ENCODE measurements around the gene NPPC. TPM values are rescaled to one million over a fixed set of nuclear protein-coding genes. Genes with fewer than 3 reads are reported as not detected.
"Not testable (repeated sequence)": the region's sequence is repeated elsewhere in the genome, so short reads cannot be mapped to it uniquely, and the experiment has no call there.

The NPPC gene
- total RNA-seq (ENCODE audit: insufficient read depth, low replicate concordance), result not detected

DNA sequence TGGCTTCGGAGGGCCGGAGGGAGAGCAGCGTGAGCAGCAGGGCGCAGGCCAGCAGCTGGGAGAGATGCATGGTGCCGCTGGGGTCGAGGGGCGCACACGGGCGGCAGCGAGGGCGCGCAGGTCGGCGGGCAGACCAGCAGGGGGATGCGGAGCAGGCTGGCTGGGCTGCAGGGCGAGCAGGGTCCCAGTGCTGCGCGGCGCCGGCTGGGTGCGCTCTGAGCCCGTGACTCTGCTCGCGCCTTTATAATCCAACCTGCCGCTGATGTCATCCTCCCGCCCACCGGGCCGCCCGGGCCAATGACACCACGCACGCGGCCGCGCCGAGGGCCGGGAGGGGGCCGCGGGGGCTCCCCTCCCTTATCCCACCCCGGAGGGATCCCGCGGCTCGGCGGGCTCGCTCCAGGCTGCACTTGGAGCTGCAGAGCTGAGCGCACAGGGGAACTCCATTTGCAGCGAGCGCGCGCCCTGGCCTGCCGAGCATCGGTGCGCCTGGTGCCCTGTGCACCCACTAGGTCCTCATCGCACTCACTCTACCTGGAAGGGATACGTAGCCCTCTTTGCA is at the start of gene NPPC:
Gene NPPC, minus strand, starts transcription at position 217 of the 562 bp plus-strand sequence. Its CDS starts 147 bp downstream, at position 70.
- peak; percentile 61 for DNase-seq (ENCODE audit: low spot score)

DNA sequence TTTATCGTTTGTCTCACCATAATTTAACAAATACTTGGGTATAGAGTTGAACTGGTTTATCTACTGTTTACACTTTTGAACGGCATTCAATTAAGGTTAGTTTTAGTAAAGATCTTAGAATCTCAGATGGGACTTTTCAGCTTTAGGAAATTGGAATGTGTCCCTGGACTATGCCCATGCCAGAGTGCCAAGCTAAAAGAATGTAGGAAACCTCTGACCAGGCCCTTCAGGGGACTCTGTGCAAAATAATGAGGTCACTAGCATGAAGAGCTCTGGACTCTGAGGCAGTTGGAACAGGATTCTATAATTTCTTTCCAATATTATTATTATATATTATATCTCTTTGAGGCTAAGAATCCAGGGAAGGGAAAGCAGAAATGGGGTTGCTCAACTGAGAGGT is 48.8 kb upstream of the NPPC start:
- no peak for DNase-seq (ENCODE audit: low spot score)

GRCh38 chr2:231970461-231970860 is 44.3 kb upstream of the NPPC start:
- DNase-seq (ENCODE audit: low spot score), result no peak

DNA sequence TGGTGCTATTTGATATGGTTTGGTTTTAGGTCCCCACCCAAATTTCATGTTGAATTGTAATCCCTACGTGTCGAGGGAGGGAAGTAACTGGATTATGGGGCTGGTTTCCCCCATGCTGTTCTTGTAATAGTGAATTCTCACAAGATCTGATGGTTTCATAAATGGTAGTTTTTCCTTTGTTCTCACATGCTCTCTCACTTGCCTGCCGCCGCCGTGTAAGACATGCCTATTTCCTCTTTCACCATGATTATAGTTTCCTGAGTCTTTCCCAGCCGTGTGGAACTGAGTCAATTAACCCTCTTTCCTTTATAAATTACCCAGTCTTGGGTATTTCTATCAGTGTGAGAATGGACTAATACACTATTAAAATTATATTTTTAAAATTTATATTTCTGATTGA is 42.6 kb upstream of the NPPC start:
- no peak for DNase-seq (ENCODE audit: low spot score)

- DNase-seq (ENCODE audit: low spot score), result no peak
These were observed 40.7 kb upstream of the NPPC start for GRCh38 chr2:231966886-231967285.

DNA sequence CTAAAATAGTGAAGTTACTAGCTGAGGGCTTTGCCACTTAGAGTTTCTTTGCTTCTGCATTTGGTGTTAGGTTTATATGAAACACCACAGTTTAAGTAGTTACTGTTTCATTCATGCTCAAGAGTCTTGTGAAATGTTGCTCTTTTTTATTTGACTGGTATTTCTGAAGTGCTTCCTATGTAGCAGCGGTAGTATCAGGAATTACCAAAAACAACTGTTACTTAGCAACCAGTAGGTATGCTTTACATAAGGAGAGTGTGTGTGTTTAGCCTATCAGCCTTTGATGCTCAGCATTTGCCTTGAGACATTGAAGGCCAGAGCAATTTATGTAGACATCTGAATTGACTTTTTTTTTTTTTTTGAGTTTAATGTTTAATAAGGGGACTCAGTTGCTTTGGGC is 38.9 kb upstream of the NPPC start:
- DNase-seq (ENCODE audit: low spot score), result no peak

DNA sequence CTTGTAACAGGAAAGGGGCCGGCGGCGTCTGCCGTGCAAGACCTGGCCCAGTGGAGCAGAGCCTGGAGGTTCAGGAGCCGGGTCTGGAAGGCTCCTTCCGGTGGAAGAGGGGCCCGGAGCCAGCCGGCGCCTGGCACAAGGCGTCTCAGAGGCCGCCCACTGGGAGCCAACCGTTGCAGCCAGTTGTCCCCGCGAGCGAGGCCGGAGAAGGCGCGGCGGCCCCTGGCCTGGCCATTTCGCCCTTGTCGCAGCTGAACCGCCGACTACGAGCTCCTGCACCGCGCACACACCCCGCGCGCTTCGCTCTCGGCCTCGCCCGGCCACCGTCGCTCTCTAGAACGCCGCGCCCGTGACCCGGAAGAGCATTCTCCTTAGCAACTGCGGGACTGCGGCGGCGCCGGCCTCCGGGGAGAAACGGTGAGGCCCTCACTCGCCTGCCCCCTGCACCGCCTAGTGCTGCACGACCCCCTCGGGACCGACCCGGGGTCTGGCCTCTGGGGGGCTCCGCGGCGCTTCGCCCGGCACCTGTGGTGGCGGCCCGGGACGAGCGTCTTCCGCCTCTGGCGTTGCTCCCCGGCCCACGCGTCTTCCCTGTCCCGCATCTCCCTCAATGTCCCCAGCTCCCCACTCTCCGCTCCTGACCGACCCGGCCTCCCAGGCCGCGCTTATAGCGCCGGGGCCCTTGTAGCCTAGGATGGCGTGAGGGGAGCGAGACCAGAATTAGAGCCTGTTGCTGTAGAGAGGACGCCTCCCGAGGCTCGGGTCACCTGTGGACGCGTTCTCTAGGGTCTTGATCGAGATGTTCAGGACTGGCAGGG is 35.4 kb upstream of the NPPC start, which contains the start of gene DIS3L2:
Gene DIS3L2, plus strand, starts transcription at position 365 of the 818 bp plus-strand sequence. CDS start 53,215 bp downstream, outside the sequence.
- peak; percentile 89 for DNase-seq (ENCODE audit: low spot score)

DNA sequence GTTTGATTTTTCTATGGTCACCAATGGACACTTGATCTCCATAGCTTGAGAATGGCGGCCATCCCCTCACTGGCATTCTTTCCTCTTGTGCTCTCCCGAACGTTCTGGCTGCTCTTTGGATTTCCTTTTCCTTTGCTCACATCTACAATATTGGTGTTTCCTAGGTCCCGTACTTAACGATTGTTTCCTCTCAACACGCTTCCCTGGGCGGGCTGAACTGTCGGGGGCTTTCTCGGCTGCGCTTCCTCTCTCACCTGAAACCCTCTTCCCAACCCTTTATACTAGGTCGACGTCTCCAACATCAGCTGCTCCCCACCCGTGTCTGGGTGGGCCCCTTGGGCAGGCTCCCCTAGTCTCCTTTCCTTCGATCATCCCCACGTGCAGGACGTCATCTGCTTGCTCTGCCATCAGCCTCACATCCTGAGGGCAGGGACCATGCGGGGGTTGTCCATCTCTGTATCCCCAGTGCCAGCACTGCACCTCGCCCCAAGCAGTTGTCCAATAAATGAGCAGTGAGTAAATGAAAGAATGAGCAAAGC is 34.7 kb upstream of the NPPC start:
- DNase-seq (ENCODE audit: low spot score), result no peak

DNA sequence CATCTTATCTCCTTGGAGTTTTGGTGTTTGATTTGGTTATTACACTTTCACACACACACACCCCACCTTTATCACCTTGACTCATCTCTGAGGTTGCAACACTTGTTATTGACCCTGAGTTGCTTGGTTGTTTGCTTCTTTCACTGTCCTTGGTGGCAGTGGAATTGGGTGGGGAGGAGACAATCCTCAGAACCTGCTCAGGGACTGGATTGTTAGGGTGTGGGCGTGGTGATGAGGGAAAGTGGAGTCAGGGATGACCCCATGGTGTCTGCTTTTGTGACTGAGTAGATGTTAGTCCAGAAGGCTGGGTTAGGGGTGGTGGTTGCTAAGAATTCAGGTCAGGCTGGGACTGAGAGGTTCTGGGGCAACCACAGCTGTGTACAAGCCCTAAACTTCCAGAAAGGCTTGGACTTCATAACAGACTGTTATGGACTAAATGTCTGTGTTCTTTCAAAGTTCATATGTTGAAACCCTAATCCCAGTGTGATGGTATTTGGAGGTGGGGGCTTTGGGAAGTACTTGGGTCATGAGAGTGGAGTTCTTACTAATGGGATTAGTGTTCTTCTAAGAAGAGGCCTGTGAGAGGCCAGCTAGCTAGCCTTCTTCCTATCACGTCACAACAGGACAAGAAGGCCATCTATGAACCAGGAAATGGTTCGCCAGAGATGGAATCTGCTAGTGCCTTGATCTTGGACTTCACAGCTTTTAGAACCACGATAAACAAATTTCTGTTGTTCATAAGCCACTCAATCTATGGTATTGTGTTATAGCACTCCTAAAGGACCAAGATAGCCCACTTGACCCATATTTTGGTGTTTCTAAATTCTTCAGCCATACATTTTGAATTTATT is 31.9 kb upstream of the NPPC start:
- no peak for DNase-seq (ENCODE audit: low spot score)

- DNase-seq (ENCODE audit: low spot score), result no peak
These were observed 29.7 kb upstream of the NPPC start for GRCh38 chr2:231955758-231956472.

- no peak for DNase-seq (ENCODE audit: low spot score)
These were observed 25.3 kb upstream of the NPPC start for GRCh38 chr2:231951452-231952035.

GRCh38 chr2:231947694-231948093 is 21.5 kb upstream of the NPPC start:
- no peak for DNase-seq (ENCODE audit: low spot score)

GRCh38 chr2:231947112-231947511 is 20.9 kb upstream of the NPPC start:
- DNase-seq (ENCODE audit: low spot score), result not testable (repeated sequence)

- DNase-seq (ENCODE audit: low spot score), result no peak
These were observed 20.1 kb upstream of the NPPC start for GRCh38 chr2:231946241-231946814.

DNA sequence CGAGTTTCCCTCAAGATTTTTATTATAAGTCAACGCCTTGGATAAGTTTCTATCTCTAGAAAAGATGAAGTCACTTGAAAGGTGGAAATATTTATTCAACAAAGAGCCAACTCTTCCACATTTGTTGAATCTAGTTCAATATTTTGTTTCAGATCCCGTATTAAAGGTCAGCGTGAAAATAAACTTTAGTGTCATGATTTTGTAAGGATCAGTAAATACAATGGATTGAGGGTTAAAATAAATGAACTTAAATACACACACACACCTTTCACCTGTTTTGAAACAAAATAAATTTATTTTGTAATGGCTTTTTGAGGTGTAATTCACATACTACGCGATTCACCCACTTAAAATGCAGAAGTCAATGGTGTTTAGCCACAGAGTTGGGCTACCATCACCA is 16.0 kb upstream of the NPPC start:
- no peak for DNase-seq (ENCODE audit: low spot score)

- no peak for DNase-seq (ENCODE audit: low spot score)
These were observed 15.5 kb upstream of the NPPC start for GRCh38 chr2:231941673-231942072.

- no peak for DNase-seq (ENCODE audit: low spot score)
These were observed 14.6 kb upstream of the NPPC start for GRCh38 chr2:231940795-231941194.

DNA sequence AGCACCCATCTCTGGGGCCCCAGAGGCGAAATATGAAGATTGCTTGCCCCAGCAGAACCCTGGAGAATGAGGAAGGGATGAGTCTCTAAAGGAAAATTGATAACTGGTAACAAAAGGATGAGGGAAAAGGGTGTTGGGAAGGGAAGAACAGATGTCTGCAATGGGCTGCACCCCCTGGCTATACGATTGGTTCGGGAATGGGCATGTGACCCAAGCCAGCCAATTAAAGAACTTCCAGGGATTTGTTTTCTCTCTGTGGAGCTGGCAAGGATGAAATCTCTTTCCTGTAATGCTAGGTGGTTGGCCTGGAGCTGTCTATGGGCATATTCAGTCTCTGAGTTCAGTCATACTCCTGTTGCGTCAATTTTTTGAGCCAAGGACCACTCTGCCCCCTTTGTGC is 12.8 kb upstream of the NPPC start:
- DNase-seq (ENCODE audit: low spot score), result no peak

DNA sequence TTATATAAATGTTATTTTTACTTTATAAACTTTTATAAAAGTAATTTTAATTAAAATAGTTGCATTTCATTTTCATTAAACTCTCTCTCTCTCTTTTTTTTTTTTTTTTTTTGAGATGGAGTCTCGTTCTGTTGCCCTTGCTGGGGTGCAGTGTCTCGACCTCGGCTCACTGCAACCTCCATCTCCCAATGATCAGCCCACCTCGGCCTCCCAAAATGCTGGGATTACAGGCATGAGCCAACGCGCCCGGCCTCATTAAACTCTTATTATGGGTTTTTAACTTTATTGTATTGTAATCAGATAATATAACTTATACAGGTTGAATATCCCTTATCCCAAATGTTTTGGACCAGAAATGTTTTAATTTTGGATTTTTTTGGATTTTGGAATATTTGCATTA is 10.9 kb upstream of the NPPC start:
- no peak for DNase-seq (ENCODE audit: low spot score)

DNA sequence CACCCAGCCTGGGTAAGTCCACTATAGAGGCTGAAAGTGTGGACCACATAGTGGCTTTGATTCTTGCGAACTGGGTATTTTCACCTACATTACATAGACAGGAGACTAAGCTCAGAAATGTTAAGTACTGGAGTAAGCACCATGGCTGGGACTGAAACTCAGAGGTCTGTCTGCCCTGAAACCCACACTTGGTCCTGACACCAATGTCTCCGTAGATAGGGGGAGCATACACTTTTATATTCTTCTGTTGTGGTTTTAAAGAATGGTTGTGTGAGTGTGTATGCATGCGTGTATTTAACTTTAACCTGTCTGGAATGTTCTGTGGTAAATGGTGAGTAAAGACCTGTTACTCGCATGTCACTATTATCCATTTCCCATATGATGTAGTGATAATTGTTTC is 10.3 kb upstream of the NPPC start:
- DNase-seq (ENCODE audit: low spot score), result no peak

- no peak for DNase-seq (ENCODE audit: low spot score)
These were observed 9.6 kb upstream of the NPPC start for GRCh38 chr2:231935815-231936214.

Measured in umbilical cord (tissue), 2 donors.